IMR-90 (cell line): ENCODE data around the gene AP3B1. TPM values are rescaled to one million over a fixed set of nuclear protein-coding genes. Genes with fewer than 3 reads are reported as not detected.

ENCODE experiments used
- ATAC-seq: fragments of 200-7000 bp; cut with Tn5 transposase; 2 replicates; pipeline ENCODE4 v1.9.1; 2020; ENCODE audit warnings: low read depth, mild to moderate bottlenecking, moderate library complexity
- BruUV-seq: library from RNA; stranded (reverse); fragments of 400-500 nt; replicated peaks from 2 replicates; lab custom pipeline; 2021; lab: Mats Ljungman, UMichigan
- CTCF ChIA-PET: fragments of 300-600 bp; formaldehyde crosslinking; extraction: SDS; loops from one replicate; lab custom pipeline; 2021; ENCODE audit warnings: antibody characterized with exemption; lab: Yijun Ruan, JAX
- POLR2A ChIA-PET: fragments of 300-600 bp; sonication (Branson Sonifier 250); formaldehyde crosslinking; loops from one replicate; lab custom pipeline; 2022; ENCODE audit warnings: antibody characterized with exemption; ENCODE audit not compliant: unreplicated experiment; lab: Charles Lee
- DNase-seq: peaks from one replicate; pipeline ENCODE4 v3.0.0; 2013
- H2AFZ ChIP-seq: replicated peaks from 2 replicates; pipeline ENCODE3; 2013; ENCODE audit warnings: low read length, mild to moderate bottlenecking; ENCODE audit not compliant: poor library complexity
- H2AK5ac ChIP-seq: 2 replicates; pipeline ENCODE4 v1.6.1; 2013; ENCODE audit warnings: low read depth, low read length, inconsistent platforms
- H2AK9ac ChIP-seq: replicated peaks from 2 replicates; pipeline ENCODE3; 2013; ENCODE audit warnings: mild to moderate bottlenecking, low read depth, low read length, moderate library complexity; ENCODE audit not compliant: poor library complexity
- H2BK120ac ChIP-seq: 2 replicates; pipeline ENCODE4 v1.6.1; 2013; ENCODE audit warnings: low read depth, low read length, inconsistent platforms
- H2BK15ac ChIP-seq: 3 replicates; pipeline ENCODE4 v1.6.1; 2013; ENCODE audit warnings: low read depth, low read length, inconsistent platforms
- H2BK20ac ChIP-seq: 2 replicates; pipeline ENCODE4 v1.6.1; 2013; ENCODE audit warnings: low read depth, mild to moderate bottlenecking, inconsistent platforms, low read length, moderate library complexity
- H2BK5ac ChIP-seq: 2 replicates; pipeline ENCODE4 v1.6.1; 2013; ENCODE audit warnings: mild to moderate bottlenecking, low read depth, low read length, inconsistent platforms; ENCODE audit not compliant: poor library complexity, severe bottlenecking
- H3K14ac ChIP-seq: replicated peaks from 2 replicates; pipeline ENCODE4 v1.6.1; 2013; ENCODE audit warnings: low read depth, low read length, inconsistent platforms
- H3K18ac ChIP-seq: 2 replicates; pipeline ENCODE4 v1.6.1; 2013; ENCODE audit warnings: low read depth, low read length, control low read depth
- H3K23ac ChIP-seq: 2 replicates; pipeline ENCODE4 v1.6.1; 2013; ENCODE audit warnings: low read depth, low read length, inconsistent platforms
- H3K27ac ChIP-seq: 2 replicates; pipeline ENCODE4 v1.5.1; 2013; ENCODE audit warnings: mild to moderate bottlenecking, control low read depth, low read length; ENCODE audit not compliant: insufficient read depth
- H3K27me3 ChIP-seq: 2 replicates; pipeline ENCODE4 v1.6.1; 2013; ENCODE audit warnings: low read length; ENCODE audit not compliant: control insufficient read depth, insufficient read depth
- H3K36me3 ChIP-seq: 2 replicates; pipeline ENCODE4 v1.6.1; 2013; ENCODE audit warnings: low read length, mixed read lengths; ENCODE audit not compliant: control insufficient read depth, insufficient read depth
- H3K4ac ChIP-seq: 2 replicates; pipeline ENCODE4 v1.6.1; 2013; ENCODE audit warnings: low read depth, low read length, inconsistent platforms
- H3K4me1 ChIP-seq: 2 replicates; pipeline ENCODE4 v1.6.1; 2013; ENCODE audit warnings: low read length, mixed read lengths; ENCODE audit not compliant: control insufficient read depth, insufficient read depth
- H3K4me2 ChIP-seq: 2 replicates; pipeline ENCODE4 v1.6.1; 2013; ENCODE audit warnings: low read depth, mild to moderate bottlenecking, control low read depth, low read length, moderate library complexity
- H3K4me3 ChIP-seq: 2 replicates; pipeline ENCODE4 v1.5.1; 2013; ENCODE audit warnings: low read depth, mild to moderate bottlenecking, control low read depth, low read length, moderate library complexity; ENCODE audit not compliant: insufficient read depth
- H3K56ac ChIP-seq: 2 replicates; pipeline ENCODE4 v1.6.1; 2013; ENCODE audit warnings: low read length, inconsistent platforms; ENCODE audit not compliant: insufficient read depth; ENCODE audit errors: extremely low read depth
- H3K79me1 ChIP-seq, 2 experiments: 2 replicates each; pipeline ENCODE4 v1.6.1; 2013; ENCODE audit warnings: low read length in 2 of 2, inconsistent platforms in 1 of 2, low read depth in 1 of 2
- H3K9ac ChIP-seq: 2 replicates; pipeline ENCODE4 v1.6.1; 2013; ENCODE audit warnings: low read depth, low read length, control low read depth
- H3K9me1 ChIP-seq: 2 replicates; pipeline ENCODE4 v1.6.1; 2013; ENCODE audit warnings: low read length, inconsistent platforms; ENCODE audit not compliant: insufficient read depth
- H3K9me3 ChIP-seq: 2 replicates; pipeline ENCODE4 v1.6.1; 2013; ENCODE audit warnings: low read length; ENCODE audit not compliant: control insufficient read depth, insufficient read depth
- H4K20me1 ChIP-seq: 2 replicates; pipeline ENCODE4 v1.6.1; 2013; ENCODE audit warnings: low read length, inconsistent platforms; ENCODE audit not compliant: insufficient read depth
- H4K5ac ChIP-seq: 2 replicates; pipeline ENCODE4 v1.6.1; 2013; ENCODE audit warnings: mild to moderate bottlenecking, low read depth, low read length, control low read depth
- H4K8ac ChIP-seq, 2 experiments: 2 replicates each; pipeline ENCODE4 v1.6.1; 2013; ENCODE audit warnings: low read depth in 2 of 2, low read length in 2 of 2, control low read depth in 1 of 2, inconsistent platforms in 1 of 2
- H4K91ac ChIP-seq: 2 replicates; pipeline ENCODE4 v1.6.1; 2013; ENCODE audit warnings: low read depth, low read length, inconsistent platforms; ENCODE audit not compliant: insufficient read depth
- BHLHE40 ChIP-seq: fragments of 150-350 bp; IDR thresholded peaks from 2 replicates; pipeline ENCODE4 v1.6.1; 2016; ENCODE audit warnings: mild to moderate bottlenecking, low read depth, low read length
- CEBPB ChIP-seq: IDR thresholded peaks from 2 replicates; pipeline ENCODE4 v1.6.1; 2012; ENCODE audit warnings: low read depth, low read length, improper control_type of control experiment
- CHD1 ChIP-seq: IDR thresholded peaks from 2 replicates; pipeline ENCODE4 v1.6.1; 2012; ENCODE audit warnings: low read depth, low read length, improper control_type of control experiment
- FOS ChIP-seq: fragments of 150-350 bp; IDR thresholded peaks from 2 replicates; pipeline ENCODE4 v1.6.1; 2016; ENCODE audit warnings: low read depth, low read length
- MAFK ChIP-seq: IDR thresholded peaks from 2 replicates; pipeline ENCODE4 v1.6.1; 2012; ENCODE audit warnings: low read depth, low read length, improper control_type of control experiment
- MAZ ChIP-seq: IDR thresholded peaks from 2 replicates; pipeline ENCODE4 v1.6.1; 2012; ENCODE audit warnings: low read depth, mild to moderate bottlenecking, low read length, improper control_type of control experiment, moderate library complexity, borderline replicate concordance
- MXI1 ChIP-seq: IDR thresholded peaks from 2 replicates; pipeline ENCODE4 v1.6.1; 2012; ENCODE audit warnings: low read depth, mild to moderate bottlenecking, low read length, moderate library complexity, borderline replicate concordance
- NFE2L2 ChIP-seq: fragments of 150-350 bp; IDR thresholded peaks from 2 replicates; pipeline ENCODE4 v1.6.1; 2016; ENCODE audit warnings: low read depth, mild to moderate bottlenecking, low read length
- POLR2A ChIP-seq: IDR thresholded peaks from 2 replicates; pipeline ENCODE4 v1.6.1; 2012; ENCODE audit warnings: mild to moderate bottlenecking, low read depth, low read length
- RAD21 ChIP-seq: IDR thresholded peaks from 2 replicates; pipeline ENCODE4 v1.6.1; 2012; ENCODE audit warnings: low read length, improper control_type of control experiment
- RCOR1 ChIP-seq: IDR thresholded peaks from 2 replicates; pipeline ENCODE4 v1.6.1; 2012; ENCODE audit warnings: mild to moderate bottlenecking, low read length, improper control_type of control experiment; ENCODE audit not compliant: insufficient replicate concordance
- RFX5 ChIP-seq: IDR thresholded peaks from 2 replicates; pipeline ENCODE4 v1.8.0; 2012; ENCODE audit warnings: low read depth, mild to moderate bottlenecking, low read length, moderate library complexity
- SMC3 ChIP-seq: fragments of 150-350 bp; IDR thresholded peaks from 2 replicates; pipeline ENCODE4 v1.6.1; 2016; ENCODE audit warnings: low read depth, mild to moderate bottlenecking, antibody characterized with exemption, low read length, moderate library complexity
- WGBS, 2 experiments: methylation state at CpG; one replicate each; pipeline versions ENCODE4 v1.1.5 to v1.1.7; 2013; ENCODE audit warnings: missing lambda C conversion rate in 2 of 2; ENCODE audit not compliant: insufficient read length in 1 of 2; ENCODE audit errors: extremely low coverage in 2 of 2; 5-methylcytosine and 5-hydroxymethylcytosine counted together
- dilution Hi-C: fragments of 300-500 bp; cut with HindIII; formaldehyde crosslinking; loops from one replicate; pipeline ENCODE4 v1.14.3; 2018; ENCODE audit warnings: low sequenced_read_pairs; ENCODE audit not compliant: unreplicated experiment
- in situ Hi-C: fragments of 300-500 bp; cut with MboI; formaldehyde crosslinking; loops from 3 replicates; pipeline ENCODE4 v1.14.3; 2019; ENCODE audit warnings: low sequenced_read_pairs, inconsistent platforms, mixed read lengths
- intact Hi-C: fragments of 100-400 bp; cut with micrococcal nuclease; formaldehyde crosslinking; loops from 2 replicates; pipeline ENCODE4 v1.10.0; 2022
- polyA plus RNA-seq, 3 experiments: library from polyadenylated mRNA; depleted of rRNA; stranded (reverse); fragments of >200 nt; gene quantifications; 2 replicates each; pipeline ENCODE4 v1.2.3, GENCODE V29; 2012; ENCODE audit warnings: low replicate concordance in 1 of 3
- total RNA-seq: library from RNA; depleted of rRNA; stranded (reverse); fragments of >200 nt; gene quantifications from 2 replicates; pipeline ENCODE4 v1.2.3, GENCODE V29; 2012
- TF ChIP-seq, protein P1 (sequence below): conservative IDR thresholded peaks from 2 replicates; pipeline ENCODE4 v1.5.1; 2012; ENCODE audit warnings: mild to moderate bottlenecking, low read depth, low read length, improper control_type of control experiment
- TF ChIP-seq, protein P2 (sequence below): fragments of 150-350 bp; IDR thresholded peaks from 2 replicates; pipeline ENCODE4 v1.6.1; 2016; ENCODE audit warnings: low read depth, mild to moderate bottlenecking, low read length, moderate library complexity, borderline replicate concordance
- TF ChIP-seq, protein P3 (sequence below): fragments of 150-350 bp; IDR thresholded peaks from 2 replicates; pipeline ENCODE4 v1.6.1; 2017; ENCODE audit warnings: mild to moderate bottlenecking, antibody characterized with exemption, low read length, low read depth

The AP3B1 gene
- total and polyA plus RNA-seq, 2 of the 4 experiments (the other 2 are of a cell fraction): 33.1 to 59.0 TPM

DNA sequence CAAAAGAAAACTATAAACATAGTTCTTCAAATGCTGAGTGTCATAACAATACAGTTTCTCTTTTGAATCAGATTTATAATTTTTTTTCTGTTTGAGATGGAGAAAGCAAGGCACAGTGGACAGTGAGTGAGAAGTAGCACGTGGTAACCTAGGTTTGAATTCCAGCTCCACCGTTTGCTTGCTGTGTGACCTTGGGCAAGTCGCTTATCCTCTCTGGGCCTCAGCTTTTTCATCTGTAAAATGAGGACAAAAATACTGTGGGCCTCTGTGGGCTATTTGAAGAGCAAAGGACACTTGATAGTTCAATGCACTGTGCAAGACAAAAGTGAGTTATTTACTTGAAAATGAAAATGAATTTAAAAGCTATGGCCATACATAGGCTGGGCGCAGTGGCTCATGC lies 330.7 kb downstream of the AP3B1 start:
- no peak overlapping the region for H2BK20ac ChIP-seq
- no peak overlapping the region for H3K14ac ChIP-seq
- dilution Hi-C loops: no loop called here
- H3K9ac ChIP-seq: no peak overlapping the region
- no peak overlapping the region for H2AK5ac ChIP-seq
- H3K4me2 ChIP-seq: no peak overlapping the region
- H2BK15ac ChIP-seq: no peak overlapping the region
- H3K27ac ChIP-seq: no peak overlapping the region
- BruUV-seq: no TSS peak
- H2AFZ ChIP-seq: no peak overlapping the region
- H3K27me3 ChIP-seq: peaks cover 47% of the 10 kb centered on the region
- H4K8ac ChIP-seq: no peak overlapping the region
- H3K56ac ChIP-seq: no peak overlapping the region
- H3K36me3 ChIP-seq: no peaks in the 10 kb centered on the region
- H3K18ac ChIP-seq: no peak overlapping the region
- no peaks in the 10 kb centered on the region; the same call in 1 of the 2 replicates for H4K20me1 ChIP-seq
- WGBS, 2 experiments: 76% methylated on average over 2 of the region's 4 CpGs; no CpG with 5 or more reads in 1 of the 2 experiments
- DNase-seq (no peak), ATAC-seq (no peak)
- ChIA-PET CTCF (no interaction called here), POLR2A (no interaction called here)
- H3K4ac ChIP-seq: no peak overlapping the region
- H3K4me3 ChIP-seq: no peak overlapping the region
- no peak overlapping the region for H3K23ac ChIP-seq
- no peaks in the 10 kb centered on the region for H3K9me1 ChIP-seq
- H2BK120ac ChIP-seq: no peak overlapping the region
- H3K9me3 ChIP-seq: no peaks in the 10 kb centered on the region
- intact Hi-C loops: no loop called here
- no peak overlapping the region for H2BK5ac ChIP-seq
- no peak for TF ChIP-seq RAD21
- TF ChIP-seq MXI1: no peak
- TF ChIP-seq MAFK: no peak
- TF ChIP-seq, protein P1, sequence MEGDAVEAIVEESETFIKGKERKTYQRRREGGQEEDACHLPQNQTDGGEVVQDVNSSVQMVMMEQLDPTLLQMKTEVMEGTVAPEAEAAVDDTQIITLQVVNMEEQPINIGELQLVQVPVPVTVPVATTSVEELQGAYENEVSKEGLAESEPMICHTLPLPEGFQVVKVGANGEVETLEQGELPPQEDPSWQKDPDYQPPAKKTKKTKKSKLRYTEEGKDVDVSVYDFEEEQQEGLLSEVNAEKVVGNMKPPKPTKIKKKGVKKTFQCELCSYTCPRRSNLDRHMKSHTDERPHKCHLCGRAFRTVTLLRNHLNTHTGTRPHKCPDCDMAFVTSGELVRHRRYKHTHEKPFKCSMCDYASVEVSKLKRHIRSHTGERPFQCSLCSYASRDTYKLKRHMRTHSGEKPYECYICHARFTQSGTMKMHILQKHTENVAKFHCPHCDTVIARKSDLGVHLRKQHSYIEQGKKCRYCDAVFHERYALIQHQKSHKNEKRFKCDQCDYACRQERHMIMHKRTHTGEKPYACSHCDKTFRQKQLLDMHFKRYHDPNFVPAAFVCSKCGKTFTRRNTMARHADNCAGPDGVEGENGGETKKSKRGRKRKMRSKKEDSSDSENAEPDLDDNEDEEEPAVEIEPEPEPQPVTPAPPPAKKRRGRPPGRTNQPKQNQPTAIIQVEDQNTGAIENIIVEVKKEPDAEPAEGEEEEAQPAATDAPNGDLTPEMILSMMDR: no peak
- no peak for TF ChIP-seq CEBPB
- TF ChIP-seq, protein P2, sequence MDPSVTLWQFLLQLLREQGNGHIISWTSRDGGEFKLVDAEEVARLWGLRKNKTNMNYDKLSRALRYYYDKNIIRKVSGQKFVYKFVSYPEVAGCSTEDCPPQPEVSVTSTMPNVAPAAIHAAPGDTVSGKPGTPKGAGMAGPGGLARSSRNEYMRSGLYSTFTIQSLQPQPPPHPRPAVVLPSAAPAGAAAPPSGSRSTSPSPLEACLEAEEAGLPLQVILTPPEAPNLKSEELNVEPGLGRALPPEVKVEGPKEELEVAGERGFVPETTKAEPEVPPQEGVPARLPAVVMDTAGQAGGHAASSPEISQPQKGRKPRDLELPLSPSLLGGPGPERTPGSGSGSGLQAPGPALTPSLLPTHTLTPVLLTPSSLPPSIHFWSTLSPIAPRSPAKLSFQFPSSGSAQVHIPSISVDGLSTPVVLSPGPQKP: no peak
- no peak for TF ChIP-seq RCOR1
- no peak for TF ChIP-seq MAZ
- no peak for TF ChIP-seq SMC3
- TF ChIP-seq BHLHE40: no peak
- TF ChIP-seq POLR2A: no peak
- TF ChIP-seq, protein P3, sequence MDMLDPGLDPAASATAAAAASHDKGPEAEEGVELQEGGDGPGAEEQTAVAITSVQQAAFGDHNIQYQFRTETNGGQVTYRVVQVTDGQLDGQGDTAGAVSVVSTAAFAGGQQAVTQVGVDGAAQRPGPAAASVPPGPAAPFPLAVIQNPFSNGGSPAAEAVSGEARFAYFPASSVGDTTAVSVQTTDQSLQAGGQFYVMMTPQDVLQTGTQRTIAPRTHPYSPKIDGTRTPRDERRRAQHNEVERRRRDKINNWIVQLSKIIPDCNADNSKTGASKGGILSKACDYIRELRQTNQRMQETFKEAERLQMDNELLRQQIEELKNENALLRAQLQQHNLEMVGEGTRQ: no peak
- TF ChIP-seq NFE2L2: no peak
- TF ChIP-seq RFX5: no peak
- no peak for TF ChIP-seq FOS
- TF ChIP-seq CHD1: no peak
- in situ Hi-C loops: no loop called here
- H4K5ac ChIP-seq: no peak overlapping the region
- H3K79me1 ChIP-seq: no peaks in the 10 kb centered on the region
- H4K91ac ChIP-seq: no peak overlapping the region
- H2AK9ac ChIP-seq: no peak overlapping the region
- no peaks in the 10 kb centered on the region for H3K4me1 ChIP-seq
